Erythroblast (primary cell): Measurements from ENCODE around the gene VMO1.

Experiments used
- DNase-seq, 2 experiments: peaks; one replicate each; lab custom pipeline; 2025; lab: John Stamatoyannopoulos, UW
- GATA1 ChIP-seq: IDR thresholded peaks from 2 replicates; pipeline ENCODE4 v1.6.1; 2011; ENCODE audit warnings: low read depth, mild to moderate bottlenecking, control low read depth, low read length, moderate library complexity
- POLR2A ChIP-seq: IDR thresholded peaks from 2 replicates; pipeline ENCODE4 v1.6.1; 2011; ENCODE audit warnings: mild to moderate bottlenecking, low read length

VMO1 gene

GRCh38 chr17:4740584-4740983 lies 45.6 kb downstream of the VMO1 start:
- no peak for DNase-seq
- no peak for TF ChIP-seq GATA1
- TF ChIP-seq POLR2A, result no peak

GRCh38 chr17:4740025-4740351 lies 46.2 kb downstream of the VMO1 start:
- TF ChIP-seq GATA1 (no peak), POLR2A (no peak)
- no peak for DNase-seq

- no peak for TF ChIP-seq GATA1
- no peak for TF ChIP-seq POLR2A
- peak; percentile 34 to 67 for DNase-seq
These were observed 46.8 kb downstream of the VMO1 start, which contains the start of the genes CXCL16 and ZMYND15 for GRCh38 chr17:4739122-4740024. TSS of gene CXCL16 (minus strand) at chr17:4739928. CDS start at chr17:4739339, 589 bp downstream. TSS of gene ZMYND15 (plus strand) at chr17:4739833. CDS start at chr17:4740549, 716 bp downstream.

- DNase-seq, result no peak
- TF ChIP-seq GATA1, result no peak
- TF ChIP-seq POLR2A, result no peak
These were observed 47.7 kb downstream of the VMO1 start for GRCh38 chr17:4738136-4739121.

- peak in 1 of 2 experiments; percentile 24 for DNase-seq
These were observed 50.1 kb downstream of the VMO1 start for GRCh38 chr17:4735876-4736651.

More at GRCh38 chr17:4735876-4736651, 50.1 kb downstream of the VMO1 start:
- TF ChIP-seq POLR2A (no peak), GATA1 (no peak)
